Choroid plexus epithelial cell (primary cell): ENCODE data around the gene SLC24A3.

Source experiments
- DNase-seq: peaks from one replicate; pipeline ENCODE4 v3.0.0-alpha.2; 2010; ENCODE audit warnings: low read depth
- H3K4me3 ChIP-seq: 2 replicates; pipeline ENCODE4 v1.5.1; 2011; ENCODE audit warnings: low read depth, mild to moderate bottlenecking, control low read depth, low read length, moderate library complexity
- CTCF ChIP-seq: conservative IDR thresholded peaks from 2 replicates; pipeline ENCODE4 v1.5.1; 2011; ENCODE audit warnings: low read depth, mild to moderate bottlenecking, control low read depth, inconsistent platforms, low read length, moderate library complexity

The SLC24A3 gene

DNA sequence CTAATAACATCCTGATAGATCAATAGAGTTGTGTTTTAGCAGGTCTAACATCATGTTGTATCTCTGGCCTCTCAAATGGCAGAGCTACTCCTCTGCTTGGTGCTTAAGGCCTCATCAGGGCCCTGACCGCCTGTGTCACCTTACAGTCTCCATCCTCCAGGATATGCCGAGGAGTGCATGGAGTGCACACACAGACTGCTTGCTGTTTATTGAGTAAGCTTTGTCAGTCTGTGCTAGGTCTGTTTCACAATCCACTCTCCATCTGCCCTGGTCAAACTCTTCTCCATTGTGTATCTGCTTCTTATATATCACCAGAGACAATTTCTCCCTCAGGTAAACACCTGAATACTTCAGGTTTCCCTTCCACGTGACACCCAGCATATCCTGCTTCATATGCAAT, 136.1 kb downstream of the SLC24A3 start:
- no peak for TF ChIP-seq CTCF
- no peak overlapping the region for H3K4me3 ChIP-seq
- DNase-seq: no peak

DNA sequence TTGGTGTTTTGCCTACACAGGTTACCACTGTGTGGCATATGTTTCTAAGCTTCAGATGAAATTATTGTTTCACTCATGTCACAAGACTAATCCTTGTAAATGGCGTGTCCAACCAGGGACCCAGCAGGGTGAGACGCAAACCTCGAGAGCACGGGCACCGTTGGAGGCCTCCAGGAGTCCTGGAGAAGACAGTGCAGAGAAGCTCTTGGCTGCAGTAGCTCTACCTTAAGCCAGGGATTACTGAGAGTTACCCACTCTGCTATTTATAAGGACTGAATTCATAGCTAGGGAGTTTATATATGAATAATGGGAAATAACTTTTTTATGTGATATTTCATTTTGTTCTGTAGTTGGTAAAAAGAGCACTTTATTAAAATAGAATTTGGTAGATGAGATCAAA, 137.4 kb downstream of the SLC24A3 start:
- no peak for DNase-seq
- TF ChIP-seq CTCF: no peak
- H3K4me3 ChIP-seq: no peak overlapping the region

DNA sequence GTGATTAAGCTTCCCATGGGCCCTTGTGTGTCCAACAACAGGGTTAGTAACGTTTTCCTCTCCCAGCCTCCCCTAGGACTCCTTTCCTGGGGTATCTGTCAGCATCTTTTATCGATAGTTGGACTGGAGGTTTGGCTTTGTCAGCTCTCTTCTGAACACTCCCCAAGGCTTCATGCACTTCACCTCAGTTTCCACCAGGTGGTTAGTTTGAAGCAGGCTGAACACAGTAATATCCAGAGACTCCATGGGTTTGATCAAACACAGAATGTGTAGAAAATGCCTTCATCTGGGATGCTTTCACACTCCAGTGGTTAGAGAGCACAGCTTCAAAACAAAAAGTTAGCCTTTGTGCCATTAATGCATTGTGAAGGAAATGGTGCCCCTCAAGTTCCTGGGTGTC, 139.1 kb downstream of the SLC24A3 start:
- no peak overlapping the region for H3K4me3 ChIP-seq
- no peak for DNase-seq
- peak; percentile 14 for TF ChIP-seq CTCF

- H3K4me3 ChIP-seq: no peak overlapping the region
- TF ChIP-seq CTCF: no peak
Observed at GRCh38 chr20:19354950-19355349, 142.5 kb downstream of the SLC24A3 start.

DNA sequence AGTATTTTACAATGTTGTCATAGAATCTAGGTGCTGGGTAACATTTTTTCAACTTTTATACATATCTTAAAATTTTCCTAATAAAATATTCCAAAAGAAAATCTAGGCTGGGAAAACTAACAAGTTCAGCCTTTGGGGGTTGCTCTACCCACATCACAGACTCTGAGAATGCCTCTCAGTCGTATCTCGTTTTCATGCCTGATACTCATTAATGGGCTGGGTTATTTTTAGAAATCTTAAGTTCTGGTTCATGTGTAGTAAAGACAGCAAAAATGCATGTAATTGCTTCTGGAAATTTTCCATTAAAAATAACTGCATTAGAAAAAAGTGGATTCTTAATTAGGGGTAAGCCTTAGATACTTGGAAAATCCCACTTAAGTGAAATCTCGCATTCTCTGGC, 149.3 kb downstream of the SLC24A3 start:
- no peak for DNase-seq
- TF ChIP-seq CTCF: no peak
- no peak overlapping the region for H3K4me3 ChIP-seq

More at GRCh38 chr20:19354950-19355349, 142.5 kb downstream of the SLC24A3 start:
- DNase-seq: no peak

GRCh38 chr20:19363476-19363875, 151.0 kb downstream of the SLC24A3 start:
- H3K4me3 ChIP-seq: no peak overlapping the region
- TF ChIP-seq CTCF: no peak
- no peak for DNase-seq

- no peak for DNase-seq
- TF ChIP-seq CTCF: no peak
- no peak overlapping the region for H3K4me3 ChIP-seq
Observed at GRCh38 chr20:19367591-19367990, 155.1 kb downstream of the SLC24A3 start.
